DOHH2 (cell line): ENCODE data around the gene TSLP.

Experiments used
- EZH2phosphoT487 ChIP-seq: fragments of 200-600 bp; sonication (generic); IDR thresholded peaks from 2 replicates; pipeline ENCODE4 v1.6.1; 2017; ENCODE audit warnings: borderline replicate concordance, mild to moderate bottlenecking, antibody characterized with exemption, low read length, moderate library complexity, mixed read lengths
- TF ChIP-seq, protein P1 (sequence below): fragments of 200-600 bp; sonication (generic); IDR thresholded peaks from one replicate; pipeline ENCODE4 v1.5.1; 2014; ENCODE audit warnings: antibody characterized with exemption, mild to moderate bottlenecking, low read depth, low read length; ENCODE audit not compliant: poor library complexity, severe bottlenecking

DNA sequence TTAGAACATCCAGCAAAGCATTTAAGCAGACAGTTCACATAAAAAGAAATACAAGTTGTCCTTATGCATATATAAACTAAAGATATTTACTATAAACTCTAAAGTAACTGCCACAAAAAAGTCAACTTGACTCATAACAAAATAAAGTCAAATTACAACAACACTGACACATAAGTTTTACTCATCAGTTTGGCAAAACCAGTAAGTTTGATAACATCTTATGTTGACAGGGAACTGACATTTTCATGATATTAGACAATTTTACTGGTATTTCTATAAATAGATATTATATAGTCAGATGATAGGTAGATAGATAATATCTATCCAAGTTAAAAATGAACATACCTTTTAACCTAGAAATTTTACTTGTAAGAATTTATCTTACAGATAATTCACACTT, 9.9 kb upstream of the TSLP start:
- TF ChIP-seq, protein P1, sequence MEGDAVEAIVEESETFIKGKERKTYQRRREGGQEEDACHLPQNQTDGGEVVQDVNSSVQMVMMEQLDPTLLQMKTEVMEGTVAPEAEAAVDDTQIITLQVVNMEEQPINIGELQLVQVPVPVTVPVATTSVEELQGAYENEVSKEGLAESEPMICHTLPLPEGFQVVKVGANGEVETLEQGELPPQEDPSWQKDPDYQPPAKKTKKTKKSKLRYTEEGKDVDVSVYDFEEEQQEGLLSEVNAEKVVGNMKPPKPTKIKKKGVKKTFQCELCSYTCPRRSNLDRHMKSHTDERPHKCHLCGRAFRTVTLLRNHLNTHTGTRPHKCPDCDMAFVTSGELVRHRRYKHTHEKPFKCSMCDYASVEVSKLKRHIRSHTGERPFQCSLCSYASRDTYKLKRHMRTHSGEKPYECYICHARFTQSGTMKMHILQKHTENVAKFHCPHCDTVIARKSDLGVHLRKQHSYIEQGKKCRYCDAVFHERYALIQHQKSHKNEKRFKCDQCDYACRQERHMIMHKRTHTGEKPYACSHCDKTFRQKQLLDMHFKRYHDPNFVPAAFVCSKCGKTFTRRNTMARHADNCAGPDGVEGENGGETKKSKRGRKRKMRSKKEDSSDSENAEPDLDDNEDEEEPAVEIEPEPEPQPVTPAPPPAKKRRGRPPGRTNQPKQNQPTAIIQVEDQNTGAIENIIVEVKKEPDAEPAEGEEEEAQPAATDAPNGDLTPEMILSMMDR: no peak
- TF ChIP-seq EZH2phosphoT487: no peak
